SJCRH30 (cell line): Measurements from ENCODE around the gene PRR33. TPM values are rescaled to one million over a fixed set of nuclear protein-coding genes. Genes with fewer than 3 reads are reported as not detected.
"Not testable (repeated sequence)": the region's sequence is repeated elsewhere in the genome, so short reads cannot be mapped to it uniquely, and the experiment has no call there.

Experiments
- DNase-seq, 2 experiments: peaks; one replicate each; pipeline ENCODE4 v3.0.0-alpha.2; 2015 to 2020
- H3K27ac ChIP-seq: fragments of 250-450 bp; sonication (Bioruptor Pico); 2 replicates; pipeline ENCODE4 v1.5.1; 2020; ENCODE audit warnings: mild to moderate bottlenecking, moderate library complexity
- H3K27me3 ChIP-seq: fragments of 250-450 bp; sonication (Bioruptor Pico); 2 replicates; pipeline ENCODE4 v1.5.1; 2020; ENCODE audit warnings: mild to moderate bottlenecking, moderate library complexity
- H3K36me3 ChIP-seq: fragments of 250-450 bp; sonication (Bioruptor Pico); 2 replicates; pipeline ENCODE4 v1.5.1; 2020; ENCODE audit warnings: mild to moderate bottlenecking, moderate library complexity
- H3K4me1 ChIP-seq: fragments of 250-450 bp; sonication (Bioruptor Pico); 2 replicates; pipeline ENCODE4 v1.5.1; 2020; ENCODE audit warnings: mild to moderate bottlenecking, moderate library complexity
- H3K4me3 ChIP-seq: fragments of 250-450 bp; sonication (Bioruptor Pico); 2 replicates; pipeline ENCODE4 v1.5.1; 2020; ENCODE audit warnings: mild to moderate bottlenecking, moderate library complexity
- H3K9me3 ChIP-seq: fragments of 250-450 bp; sonication (Bioruptor Pico); replicated peaks from 2 replicates; pipeline ENCODE4 v1.5.1; 2020; ENCODE audit warnings: mild to moderate bottlenecking, moderate library complexity
- total RNA-seq: library from RNA; depleted of rRNA; stranded (reverse); fragments of >200 nt; shearing (Covaris generic); gene quantifications from 2 replicates; pipeline ENCODE4 v1.2.3, GENCODE V29; 2014

PRR33 gene
- total RNA-seq, 1 experiment from 2014 or later: 0.02 TPM

DNA sequence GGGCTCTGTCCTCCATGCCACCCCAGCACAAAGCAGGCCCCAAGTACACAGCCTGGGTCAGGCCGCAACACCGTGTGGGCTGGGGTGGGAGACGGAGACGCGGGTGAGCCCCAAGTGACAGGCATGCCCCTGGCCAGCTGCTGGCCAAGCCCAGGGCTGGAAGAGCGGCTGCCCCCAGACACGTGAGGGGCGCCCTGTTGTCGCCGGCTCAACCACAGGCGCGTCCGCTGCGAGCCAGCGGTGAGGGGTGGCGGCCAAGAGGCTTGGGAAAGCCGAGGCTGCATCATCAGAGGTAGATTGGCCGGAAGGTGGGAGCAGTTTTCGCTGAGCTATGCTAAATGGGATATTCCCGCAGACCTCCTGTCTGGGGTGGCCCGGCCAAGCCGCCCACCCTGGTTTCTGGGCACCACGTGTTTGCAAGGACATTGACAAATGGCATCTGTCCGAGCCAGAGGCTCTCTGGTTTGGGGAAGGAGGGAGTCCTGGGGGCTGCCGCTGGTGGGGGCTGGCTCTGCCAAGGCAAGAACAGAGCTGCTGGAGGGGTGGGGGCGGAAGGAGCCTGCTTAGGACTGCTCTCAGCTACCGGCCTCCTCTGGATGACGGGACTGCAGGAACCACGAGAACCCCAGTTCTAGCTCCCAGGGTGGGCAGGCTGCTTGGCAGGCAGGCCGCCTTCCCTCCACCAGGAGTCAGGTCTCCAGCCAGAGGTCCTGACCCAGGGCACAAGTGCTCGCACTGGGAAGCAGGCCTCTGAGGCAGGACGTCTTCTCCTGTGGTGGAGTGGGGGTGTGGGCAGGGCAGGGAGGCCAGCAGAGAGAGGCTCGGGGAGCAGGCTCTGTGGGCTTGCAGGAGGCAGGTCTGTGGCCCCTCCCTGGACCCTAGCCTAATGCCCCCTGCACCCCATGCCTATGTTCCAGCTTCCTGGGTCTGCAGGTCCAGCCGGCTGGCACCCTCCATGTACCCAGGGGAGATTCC is 552 bp downstream of the PRR33 start:
- DNase-seq: peak in 1 of 2 experiments; percentile 45
- Histone ChIP-seq H3K9me3 (no peaks in the 10 kb centered on the region), H3K4me1 (no peaks in the 10 kb centered on the region), H3K36me3 (no peaks in the 10 kb centered on the region), H3K27me3 (peaks cover under 1% of the 10 kb centered on the region; the same call in 1 of the 2 replicates), H3K4me3 (no peak overlapping the region), H3K27ac (peak overlapping the region; percentile 32; the same call in 1 of the 2 replicates)

DNA sequence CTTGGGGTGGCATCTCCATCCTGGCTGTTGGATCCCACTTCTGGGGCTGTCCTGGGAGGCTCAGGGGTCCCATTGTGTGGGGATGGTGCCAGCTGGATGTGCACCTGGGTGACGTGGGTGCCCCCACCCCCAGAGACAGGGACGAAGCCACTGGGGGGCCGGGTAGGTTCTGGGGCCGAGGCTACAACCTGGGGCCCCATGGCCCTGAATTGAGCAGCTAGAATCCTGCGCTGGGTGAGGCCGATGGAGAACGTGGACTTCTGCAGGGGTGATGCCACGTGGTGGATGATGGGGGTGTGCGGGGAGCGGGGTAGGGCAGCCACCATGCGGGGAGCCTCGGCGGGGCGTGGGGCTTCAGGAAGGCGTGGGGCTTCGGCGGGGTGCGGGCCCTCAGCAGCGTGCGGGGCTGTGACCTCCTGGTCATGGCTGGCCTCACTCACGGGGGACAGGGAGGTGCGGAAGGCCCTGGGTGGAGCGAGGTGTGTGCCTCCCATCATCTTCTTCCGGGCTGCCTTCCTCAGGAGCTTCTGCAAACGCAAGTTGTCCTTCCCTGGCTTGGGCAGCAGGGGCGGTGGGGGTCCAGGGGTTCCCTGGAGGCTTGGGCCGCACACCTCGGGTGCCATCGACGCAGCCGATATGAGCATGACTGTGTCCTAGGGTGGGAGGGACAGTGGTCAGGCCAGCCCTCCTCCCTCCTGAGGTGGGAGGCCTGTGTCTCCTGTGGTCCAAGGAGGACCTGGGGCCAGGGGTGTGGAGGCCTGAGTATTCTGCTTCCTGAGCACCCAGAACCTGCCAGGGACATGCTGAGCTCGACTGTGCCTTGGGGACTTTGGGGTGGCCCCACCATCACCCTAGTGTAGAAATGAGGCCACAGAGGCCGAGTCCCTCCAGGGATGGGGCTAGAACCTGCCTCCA is 1.5 kb downstream of the PRR33 start:
- peak overlapping the region; percentile 4; the same call in 1 of the 2 replicates for H3K27ac ChIP-seq
- no peaks in the 10 kb centered on the region for H3K36me3 ChIP-seq
- no peak overlapping the region for H3K4me3 ChIP-seq
- no peaks in the 10 kb centered on the region for H3K27me3 ChIP-seq
- no peak for DNase-seq
- H3K9me3 ChIP-seq: no peaks in the 10 kb centered on the region
- no peaks in the 10 kb centered on the region for H3K4me1 ChIP-seq

DNA sequence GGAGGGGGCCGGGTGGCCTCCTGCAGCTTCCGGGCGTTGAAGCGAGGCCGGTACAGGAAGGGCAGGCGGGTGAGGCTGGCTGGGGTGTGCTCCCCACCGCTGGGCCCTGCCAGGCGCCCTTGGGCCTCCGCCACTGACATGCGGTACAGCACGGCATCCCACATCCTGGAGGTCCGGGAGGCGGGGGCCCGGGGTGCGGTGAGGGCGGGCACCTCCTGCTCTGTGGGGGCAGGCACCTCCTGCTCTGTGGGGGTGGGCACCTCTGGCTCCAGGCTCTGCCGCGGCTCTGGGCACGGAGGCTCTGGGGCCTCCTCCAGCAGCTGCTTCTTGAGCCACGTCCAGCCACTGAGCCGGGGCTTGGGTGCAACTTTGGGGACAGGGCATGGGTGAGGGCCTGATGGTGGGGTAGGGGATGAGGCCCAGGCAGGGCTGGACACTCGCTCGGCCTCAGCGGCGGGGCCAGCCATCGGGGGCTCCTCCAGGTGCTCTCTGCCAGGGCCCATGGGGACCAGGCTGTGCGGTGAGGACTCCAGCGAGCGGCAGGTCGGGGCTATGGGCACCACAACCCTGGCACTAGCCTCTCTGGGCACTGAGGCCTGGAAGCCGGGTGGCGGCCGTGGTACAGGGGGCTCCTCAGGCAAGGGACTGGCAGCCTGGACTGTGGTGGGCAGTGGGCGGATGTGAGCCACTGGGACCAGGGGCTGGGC is 2.3 kb downstream of the PRR33 start:
- no peak overlapping the region for H3K27ac ChIP-seq
- DNase-seq: no peak
- H3K4me1 ChIP-seq: no peaks in the 10 kb centered on the region
- H3K4me3 ChIP-seq: no peak overlapping the region
- H3K36me3 ChIP-seq: no peaks in the 10 kb centered on the region
- H3K27me3 ChIP-seq: no peaks in the 10 kb centered on the region
- no peaks in the 10 kb centered on the region for H3K9me3 ChIP-seq

DNA sequence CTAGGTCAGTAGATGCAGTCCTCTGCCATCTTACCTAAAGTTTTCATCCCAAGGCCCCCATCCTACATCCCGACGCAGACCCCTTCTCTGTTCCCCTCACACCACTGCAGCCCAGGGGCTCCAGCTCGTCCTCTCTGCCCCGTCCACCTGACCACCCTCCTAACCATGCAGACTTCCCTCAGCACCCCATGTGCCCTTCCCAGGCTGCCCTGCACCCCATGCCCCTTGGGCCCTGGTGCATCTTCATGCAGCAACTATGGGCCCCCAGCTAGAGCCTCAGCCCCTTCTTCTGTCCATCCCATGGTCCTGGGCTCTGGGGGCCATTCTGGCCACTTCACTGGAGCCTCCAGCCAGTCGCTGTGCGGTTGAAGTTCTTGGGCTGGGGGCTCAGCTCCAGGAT is 2.9 kb downstream of the PRR33 start:
- no peaks in the 10 kb centered on the region for H3K9me3 ChIP-seq
- H3K36me3 ChIP-seq: no peaks in the 10 kb centered on the region
- H3K27ac ChIP-seq: no peak overlapping the region
- no peaks in the 10 kb centered on the region for H3K4me1 ChIP-seq
- no peaks in the 10 kb centered on the region for H3K27me3 ChIP-seq
- no peak overlapping the region for H3K4me3 ChIP-seq
- no peak for DNase-seq

DNA sequence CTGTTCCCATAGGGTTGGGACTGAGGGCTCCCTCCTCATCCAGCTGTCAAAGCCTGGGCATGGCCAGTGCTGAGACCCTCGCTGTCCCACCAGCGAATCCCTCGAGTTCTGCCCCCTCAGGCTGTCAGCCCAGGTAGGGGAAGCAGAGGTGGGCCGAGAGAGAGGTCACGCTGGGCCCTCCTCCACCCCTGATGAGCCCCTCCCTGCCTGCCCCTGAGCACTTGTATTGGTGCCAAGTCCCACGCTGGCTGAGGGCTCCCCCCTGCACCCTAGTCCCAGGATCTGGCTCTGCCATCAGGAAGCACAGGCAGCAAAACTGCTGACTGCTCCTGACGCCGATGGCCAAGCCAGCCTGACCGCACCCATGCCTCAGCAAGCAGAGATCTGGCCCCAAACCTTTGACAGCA is 3.3 kb downstream of the PRR33 start:
- Histone ChIP-seq H3K36me3 (no peaks in the 10 kb centered on the region), H3K27me3 (no peaks in the 10 kb centered on the region), H3K4me1 (no peaks in the 10 kb centered on the region), H3K9me3 (no peaks in the 10 kb centered on the region), H3K27ac (no peak overlapping the region), H3K4me3 (no peak overlapping the region)
- no peak for DNase-seq

DNA sequence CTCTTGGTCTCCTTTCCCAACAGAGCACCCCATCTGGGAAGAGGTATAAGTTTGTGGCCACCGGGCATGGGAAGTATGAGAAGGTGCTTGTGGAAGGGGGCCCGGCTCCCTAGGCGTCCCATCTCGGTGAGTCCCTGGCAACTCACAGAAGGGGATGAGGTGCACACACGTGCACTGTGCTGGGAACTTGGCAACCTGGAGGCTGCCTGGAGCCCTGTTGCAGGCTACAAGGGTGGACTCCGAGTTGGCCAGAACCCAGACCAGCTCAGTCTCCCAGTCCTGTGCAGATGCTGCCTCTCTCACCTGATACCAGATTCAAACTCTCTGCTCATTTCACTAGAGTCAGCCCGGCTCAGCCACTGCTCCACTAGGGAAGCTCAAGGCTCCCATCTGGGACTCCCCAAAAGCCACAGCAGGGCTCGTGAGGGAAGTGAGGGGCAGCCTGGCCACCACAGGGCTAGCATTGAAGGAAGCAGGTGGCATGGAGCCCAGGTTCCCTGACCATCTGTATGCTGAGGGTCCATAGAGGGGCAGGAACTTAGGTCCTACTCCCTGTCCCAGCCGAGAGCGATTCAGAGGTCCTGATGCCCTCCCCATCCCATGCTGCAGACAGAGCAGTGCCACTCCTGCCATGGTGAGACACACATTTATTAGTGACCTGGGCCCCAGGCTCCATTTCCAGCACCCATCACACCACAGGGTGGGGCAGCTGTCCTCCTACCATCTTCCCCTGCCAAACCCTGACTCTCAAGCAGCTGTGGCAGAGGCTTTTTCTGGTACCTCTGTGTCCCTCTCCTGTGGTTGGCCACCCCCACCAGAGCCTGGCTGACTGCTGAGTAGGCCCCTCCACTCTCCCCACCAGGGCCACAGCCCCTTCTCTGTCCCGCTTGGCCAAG is 4.0 kb downstream of the PRR33 start:
- DNase-seq: no peak
- H3K36me3 ChIP-seq: no peaks in the 10 kb centered on the region
- no peak overlapping the region for H3K27ac ChIP-seq
- H3K27me3 ChIP-seq: no peaks in the 10 kb centered on the region
- no peaks in the 10 kb centered on the region for H3K4me1 ChIP-seq
- no peak overlapping the region for H3K4me3 ChIP-seq
- no peaks in the 10 kb centered on the region for H3K9me3 ChIP-seq

DNA sequence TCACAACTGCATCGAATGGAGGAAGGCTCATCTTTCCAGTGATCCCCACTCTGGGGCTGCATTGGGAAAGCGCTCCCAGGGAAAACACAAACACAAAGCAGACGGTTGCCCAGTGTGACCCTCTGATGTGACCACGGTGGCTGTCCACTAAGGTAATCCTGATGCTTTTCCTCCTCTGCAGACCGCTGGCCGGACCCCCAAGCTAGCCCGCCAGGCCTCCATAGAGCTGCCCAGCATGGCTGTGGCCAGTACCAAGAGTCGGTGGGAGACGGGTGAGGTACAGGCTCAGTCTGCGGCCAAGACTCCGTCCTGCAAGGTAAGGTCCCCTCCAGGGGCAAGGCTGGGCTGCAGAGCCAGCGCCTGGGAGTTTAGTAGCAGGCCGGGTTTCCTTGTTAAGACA is 5.1 kb downstream of the PRR33 start:
- not testable (repeated sequence) for H3K4me1 ChIP-seq, H3K36me3 ChIP-seq

DNA sequence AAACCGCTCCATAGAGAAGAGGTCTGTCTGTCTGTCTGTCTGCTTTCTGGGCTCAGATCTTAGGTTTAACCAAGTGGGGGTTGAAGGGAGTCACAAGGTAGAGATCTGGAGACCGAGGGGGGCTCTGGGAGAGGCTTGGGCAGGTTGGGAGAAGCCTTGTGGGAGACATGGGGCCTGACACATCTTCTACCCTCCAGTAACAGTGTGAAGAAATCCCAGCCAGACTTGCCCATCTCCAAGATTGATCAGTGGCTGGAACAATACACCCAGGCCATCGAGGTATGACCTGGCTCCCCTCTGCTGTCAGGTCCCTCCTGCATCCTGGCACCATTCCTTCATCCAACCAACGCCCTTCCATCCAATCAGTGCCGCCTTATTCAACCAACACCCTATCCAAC is 7.4 kb downstream of the PRR33 start:
- no peak overlapping the region for H3K4me3 ChIP-seq
- no peak overlapping the region for H3K27ac ChIP-seq
- no peaks in the 10 kb centered on the region for H3K9me3 ChIP-seq
- H3K4me1 ChIP-seq: peaks cover 12% of the 10 kb centered on the region
- no peaks in the 10 kb centered on the region for H3K27me3 ChIP-seq
- H3K36me3 ChIP-seq: no peaks in the 10 kb centered on the region
- DNase-seq: no peak

More for the DNA sequence above, 5.1 kb downstream of the PRR33 start:
- not testable (repeated sequence) for H3K4me3 ChIP-seq, H3K27me3 ChIP-seq, H3K9me3 ChIP-seq, DNase-seq, H3K27ac ChIP-seq

DNA sequence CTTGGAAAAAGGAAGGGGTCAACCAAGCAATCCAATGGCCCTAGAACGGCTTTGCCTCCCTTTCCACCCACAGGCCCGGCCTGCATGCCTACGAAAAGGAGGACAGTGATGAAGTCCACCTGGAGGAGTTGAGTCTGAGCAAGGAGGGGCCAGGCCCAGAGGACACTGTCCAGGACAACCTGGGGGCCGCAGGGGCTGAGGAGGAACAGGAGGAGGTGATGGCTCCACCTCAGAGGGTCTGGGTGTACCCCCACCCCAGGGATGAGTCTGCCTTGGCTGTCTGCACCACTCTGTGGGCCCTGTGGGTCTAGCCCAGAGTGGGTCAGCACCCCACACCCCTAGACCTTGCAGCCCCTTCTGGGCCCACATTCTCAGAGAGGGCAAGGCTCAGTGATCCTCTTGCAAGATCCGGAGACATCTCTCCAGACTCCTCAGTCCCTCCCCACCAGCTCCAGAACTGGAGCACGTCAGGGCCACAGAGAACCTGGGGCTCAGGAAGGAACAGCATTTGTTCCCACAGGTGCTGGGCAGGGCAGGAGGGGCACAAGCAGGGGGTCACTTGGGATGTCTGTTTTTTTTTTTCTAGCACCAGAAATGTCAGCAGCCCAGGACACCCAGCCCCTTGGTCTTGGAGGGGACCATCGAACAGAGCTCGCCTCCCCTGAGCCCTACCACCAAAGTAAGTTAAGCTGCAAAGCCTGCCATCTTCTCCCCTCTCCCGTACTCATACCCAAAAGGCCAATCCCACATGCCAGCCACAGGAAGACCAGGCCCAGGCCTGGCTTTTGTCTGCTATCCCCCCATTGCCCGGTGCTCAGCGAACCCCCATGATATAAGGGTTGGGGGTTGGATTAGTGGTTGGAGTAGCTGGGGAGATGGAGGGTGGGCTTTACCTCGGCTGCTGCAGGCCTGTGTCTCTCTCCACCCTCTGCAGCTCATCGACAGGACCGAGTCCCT is 8.1 kb downstream of the PRR33 start:
- no peak overlapping the region for H3K4me3 ChIP-seq
- H3K4me1 ChIP-seq: peaks cover 12% of the 10 kb centered on the region
- no peak for DNase-seq
- H3K36me3 ChIP-seq: no peaks in the 10 kb centered on the region
- H3K27ac ChIP-seq: no peak overlapping the region
- no peaks in the 10 kb centered on the region for H3K27me3 ChIP-seq
- H3K9me3 ChIP-seq: no peaks in the 10 kb centered on the region

DNA sequence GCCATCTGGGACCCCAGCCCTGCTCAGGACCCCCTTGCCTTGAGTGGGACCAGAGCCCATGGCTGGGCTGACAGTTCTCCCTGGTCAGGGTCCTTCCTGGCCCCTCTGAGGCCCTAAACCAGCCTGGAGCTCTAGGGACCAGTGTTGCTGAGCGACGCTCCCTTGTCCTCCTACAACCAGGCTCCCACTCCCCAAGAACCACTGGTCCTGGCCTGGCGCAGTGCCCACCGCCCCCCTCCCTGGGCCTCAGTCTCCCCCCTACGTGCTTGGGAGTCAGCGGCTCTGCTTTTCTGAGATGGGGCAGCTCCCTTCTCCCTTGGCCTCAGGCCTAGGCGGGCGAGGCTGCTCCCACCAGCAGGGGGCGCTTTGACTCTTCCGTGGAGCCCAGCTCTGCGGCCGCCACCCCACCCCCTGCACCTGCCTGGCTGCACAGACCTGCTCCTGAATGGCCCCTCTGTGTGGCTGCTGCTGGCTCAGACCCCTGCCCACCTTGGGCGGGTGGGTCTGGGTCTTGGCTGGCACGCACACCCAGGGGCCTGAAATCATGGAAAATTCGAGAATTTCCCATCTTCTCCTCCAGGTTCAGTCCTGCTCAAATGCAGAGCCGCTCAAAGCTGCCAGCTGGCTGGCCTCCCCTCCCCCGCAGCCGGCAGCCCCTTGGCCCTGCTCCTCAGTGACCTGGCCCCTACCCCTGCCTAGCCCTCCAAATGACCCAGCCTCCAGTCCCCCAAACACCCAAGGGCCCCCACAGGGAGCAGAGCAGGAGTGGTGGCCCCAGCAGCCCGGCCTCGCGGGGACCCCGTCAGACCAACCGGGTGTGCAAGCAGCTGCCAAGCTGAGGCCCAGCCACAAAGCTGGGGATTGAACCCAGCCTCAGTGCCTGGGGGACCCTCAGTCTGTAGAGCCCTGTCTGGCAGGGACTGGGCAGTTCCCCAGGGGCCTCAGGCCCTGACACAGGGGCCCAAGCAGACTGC is 9.1 kb downstream of the PRR33 start:
- H3K27ac ChIP-seq: peak overlapping the region; percentile 11; the same call in 1 of the 2 replicates
- no peak overlapping the region for H3K4me3 ChIP-seq
- peak; percentile 82 to 89 for DNase-seq
- no peaks in the 10 kb centered on the region for H3K9me3 ChIP-seq
- peaks cover 19% of the 10 kb centered on the region for H3K4me1 ChIP-seq
- no peaks in the 10 kb centered on the region for H3K27me3 ChIP-seq
- no peaks in the 10 kb centered on the region for H3K36me3 ChIP-seq

DNA sequence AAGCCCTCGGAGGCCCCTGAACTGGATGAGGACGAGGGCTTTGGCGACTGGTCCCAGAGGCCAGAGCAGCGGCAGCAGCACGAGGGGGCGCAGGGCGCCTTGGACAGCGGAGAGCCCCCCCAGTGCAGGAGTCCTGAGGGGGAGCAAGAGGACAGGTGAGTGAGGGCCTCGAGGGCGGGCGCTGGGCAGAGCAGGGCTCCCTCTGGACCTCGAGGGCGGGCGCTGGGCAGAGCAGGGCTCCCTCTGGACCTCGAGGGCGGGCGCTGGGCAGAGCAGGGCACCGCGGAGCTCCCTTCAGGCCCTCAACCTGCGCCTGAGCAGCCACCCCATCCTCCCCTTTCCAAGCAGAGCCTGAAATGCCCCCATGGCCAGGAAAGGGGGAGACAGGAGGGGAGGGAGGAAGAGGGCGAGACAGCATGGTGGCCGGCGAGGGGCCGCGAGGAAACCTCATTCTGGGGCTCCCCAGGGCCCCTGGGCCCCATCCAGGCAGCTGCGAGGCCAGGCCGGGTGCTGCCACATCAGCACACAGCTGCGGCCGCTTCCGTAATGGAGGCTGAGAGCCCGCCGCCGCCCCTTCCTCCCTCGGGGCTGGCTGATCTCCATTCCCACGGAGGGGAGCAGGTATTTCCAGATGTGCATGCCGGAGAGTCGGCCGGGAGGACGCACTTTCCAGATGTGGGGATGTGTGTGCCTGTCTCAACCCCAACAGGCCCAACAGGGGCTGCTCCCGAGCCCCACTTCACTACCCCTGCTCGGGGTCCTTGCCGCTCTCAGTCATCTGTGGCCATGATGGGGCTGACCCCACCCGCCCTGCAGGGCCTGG is 10.0 kb downstream of the PRR33 start:
- peak; percentile 50 to 57 for DNase-seq
- H3K4me1 ChIP-seq: peaks cover 23% of the 10 kb centered on the region
- H3K27ac ChIP-seq: peak overlapping the region; percentile 11; the same call in 1 of the 2 replicates
- no peaks in the 10 kb centered on the region for H3K36me3 ChIP-seq
- H3K4me3 ChIP-seq: no peak overlapping the region
- no peaks in the 10 kb centered on the region for H3K9me3 ChIP-seq
- no peaks in the 10 kb centered on the region for H3K27me3 ChIP-seq
